Pons (tissue), 1 donor: ENCODE results near the gene PRICKLE1.
A peak's percentile ranks its signal among the peaks of the same experiment; 100 is the strongest.

Experiments used
- DNase-seq: peaks from one replicate; pipeline ENCODE4 v3.0.0-alpha.2; 2016; ENCODE audit warnings: low spot score

Gene PRICKLE1

DNA sequence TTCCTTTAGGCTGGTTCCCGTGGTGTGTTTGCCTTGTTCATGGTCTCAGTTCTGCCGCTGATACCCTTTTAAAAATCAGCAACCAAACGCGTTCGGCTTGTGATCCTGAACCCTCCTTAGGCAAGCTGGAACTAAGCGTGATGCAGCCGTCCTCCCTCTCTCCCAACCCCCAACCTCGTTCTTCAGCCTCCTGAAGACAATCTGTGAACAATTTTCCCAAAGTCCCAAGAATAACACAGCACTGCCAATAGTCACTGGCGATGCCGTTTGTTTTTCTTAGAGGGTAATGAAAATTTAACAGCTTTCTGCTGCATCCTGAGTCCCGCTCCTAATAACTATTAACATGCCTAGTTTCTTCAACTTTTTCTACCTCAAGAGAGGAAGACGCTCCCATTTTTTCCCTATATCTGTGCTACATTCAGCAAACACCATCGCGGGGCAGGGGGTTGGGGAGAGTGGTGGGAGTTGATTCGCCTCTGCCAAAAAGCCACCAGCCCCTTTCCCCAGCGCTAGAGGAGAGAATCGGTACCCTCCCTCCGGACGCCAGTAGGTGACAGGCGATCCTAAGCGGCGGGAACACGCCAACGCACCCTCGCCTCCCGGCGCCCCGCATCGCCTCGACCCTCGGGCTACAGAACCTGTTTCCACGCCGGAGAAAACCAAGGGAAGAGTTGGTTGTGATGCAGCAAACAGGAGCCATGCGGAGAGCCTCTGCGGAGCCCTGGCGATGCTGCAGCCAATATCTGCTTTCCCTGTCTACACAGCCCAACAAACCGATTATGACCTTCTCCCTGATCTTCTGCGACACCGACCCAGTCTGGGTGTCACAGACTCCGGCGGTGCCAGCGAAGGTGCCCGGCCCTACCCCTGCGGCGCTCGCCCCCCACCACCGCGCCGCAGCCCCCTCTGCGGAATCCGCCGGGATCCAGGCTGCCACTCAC is 752 bp downstream of the PRICKLE1 start:
- no peak for DNase-seq

DNA sequence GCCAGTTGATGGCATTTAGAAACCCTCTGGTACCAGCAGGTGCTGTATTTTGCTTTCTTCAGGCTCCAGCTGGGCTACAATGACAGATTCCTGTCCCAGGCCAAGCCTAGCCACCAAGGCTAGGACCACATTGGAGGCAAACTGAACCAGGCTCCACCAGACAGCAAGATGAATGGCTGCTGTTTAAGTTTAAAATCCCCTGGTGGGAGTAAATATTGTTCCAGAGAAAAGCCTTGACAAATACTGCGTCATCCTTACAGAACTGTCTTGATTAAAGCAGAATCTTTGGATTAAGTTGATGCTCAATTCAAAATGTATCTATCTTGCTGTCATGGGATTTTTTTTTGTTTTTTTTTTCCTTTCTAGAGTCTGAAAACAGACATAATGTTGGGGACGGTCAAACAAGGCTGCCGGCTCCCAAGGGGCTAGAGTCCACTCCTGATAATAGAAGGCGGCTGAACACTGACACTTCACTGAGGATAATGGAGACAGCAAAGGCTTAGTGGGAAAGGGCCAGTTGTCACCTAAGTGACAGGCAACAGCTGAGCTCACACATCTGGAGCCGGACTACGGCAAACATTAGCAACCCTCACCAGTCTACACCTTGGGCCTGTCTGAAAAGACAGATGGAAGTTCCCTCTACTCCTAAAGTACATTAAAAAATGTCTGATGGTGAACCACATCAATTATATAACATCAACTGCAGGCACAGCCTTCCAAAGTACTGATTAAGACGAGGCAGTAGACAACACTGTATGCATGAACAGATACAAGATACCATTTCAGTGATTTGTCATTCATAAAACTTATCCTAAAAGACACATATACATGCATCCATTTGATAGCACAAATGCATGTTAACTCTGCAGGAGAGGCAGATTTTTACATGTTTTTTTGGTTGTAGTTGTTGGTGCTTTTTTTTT is 1.7 kb downstream of the PRICKLE1 start:
- DNase-seq: no peak

DNA sequence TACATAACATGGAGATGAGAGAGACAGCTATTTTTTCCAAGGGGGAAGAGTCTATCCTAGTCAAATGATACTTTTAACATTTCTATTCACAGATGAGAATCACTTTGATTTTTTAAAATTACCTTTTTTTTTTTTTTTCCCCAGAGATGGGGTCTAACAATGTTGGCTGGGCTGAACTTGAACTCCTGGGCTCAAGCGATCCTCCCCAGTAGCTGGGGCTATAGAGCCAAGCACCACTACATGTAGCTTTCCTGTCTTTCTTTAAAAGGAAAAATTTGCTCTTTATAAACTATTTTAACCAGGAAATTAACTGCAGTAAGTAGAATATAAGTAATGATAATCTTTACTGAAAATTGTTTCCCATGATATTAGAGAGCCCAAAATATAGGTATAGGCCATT is 3.3 kb downstream of the PRICKLE1 start:
- no peak for DNase-seq

DNA sequence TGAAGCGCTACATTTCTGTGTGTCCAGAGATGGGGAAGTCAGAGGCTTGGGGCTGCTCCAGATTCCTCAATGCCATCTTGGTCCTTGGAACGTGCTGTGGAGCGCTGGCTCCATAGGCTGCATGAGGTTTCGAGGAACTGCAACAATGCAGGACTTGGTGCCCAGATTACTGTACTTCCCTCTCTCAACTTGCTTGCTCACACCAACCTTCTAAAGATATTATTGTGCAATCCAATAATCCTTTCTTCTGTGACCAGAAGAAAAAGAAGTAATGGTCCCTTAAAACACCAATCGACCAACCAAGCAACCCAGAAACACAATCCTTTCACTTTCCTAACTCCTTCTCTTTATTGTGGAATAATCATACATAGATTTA is 3.7 kb downstream of the PRICKLE1 start:
- no peak for DNase-seq

DNA sequence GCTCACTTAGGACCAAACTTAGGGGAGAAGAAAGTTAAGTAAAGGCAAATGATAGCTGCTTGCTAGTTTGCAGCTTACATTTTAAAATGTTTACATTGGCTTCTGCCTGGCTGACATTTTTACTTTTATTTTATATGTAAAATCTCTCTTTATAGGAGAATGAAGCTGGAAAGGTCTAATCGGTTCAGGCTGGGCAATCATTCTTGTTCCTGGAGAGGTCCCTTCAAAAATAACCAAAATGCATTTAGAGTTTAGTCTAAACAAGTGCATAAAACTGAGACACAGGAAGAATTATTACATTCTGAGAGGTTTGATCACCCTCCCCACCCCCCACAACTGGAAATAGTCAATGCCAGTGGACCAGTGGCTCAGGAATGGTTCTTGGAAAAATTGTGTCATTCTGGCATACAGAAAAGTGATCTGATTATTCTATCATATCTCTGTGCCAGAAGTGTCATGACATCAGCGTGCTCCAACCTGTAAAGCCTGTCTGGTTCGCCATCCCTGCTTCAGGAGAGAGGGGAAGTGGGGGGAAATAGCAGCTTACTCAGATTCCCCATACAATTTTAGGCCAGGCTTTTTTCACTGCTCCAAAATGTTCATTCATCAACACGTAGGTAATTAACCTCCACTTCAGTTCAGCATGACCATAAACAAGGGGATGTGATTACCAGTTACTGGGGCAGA is 4.2 kb downstream of the PRICKLE1 start:
- no peak for DNase-seq

DNA sequence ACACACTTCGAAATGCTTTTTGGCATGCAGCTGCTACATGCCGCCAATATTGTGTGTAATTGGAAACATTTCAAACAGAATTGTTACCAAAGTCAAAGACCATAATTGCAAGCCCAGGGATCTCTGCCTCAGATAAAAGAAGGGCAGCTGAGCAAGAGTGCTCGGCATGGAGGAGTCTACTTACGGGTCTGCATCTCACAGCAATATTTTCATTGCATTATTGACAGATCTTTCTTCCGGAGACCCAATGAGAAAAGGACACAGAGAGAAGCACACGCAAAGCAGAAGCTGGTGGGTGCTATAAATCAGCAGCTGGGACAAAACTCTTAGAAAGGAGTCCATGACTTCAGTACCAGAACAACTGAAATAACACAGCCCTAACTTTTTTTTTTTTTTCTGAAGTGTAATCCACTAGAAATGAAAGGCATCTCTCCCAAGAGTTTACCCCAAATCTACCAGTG is 4.9 kb downstream of the PRICKLE1 start:
- no peak for DNase-seq

DNA sequence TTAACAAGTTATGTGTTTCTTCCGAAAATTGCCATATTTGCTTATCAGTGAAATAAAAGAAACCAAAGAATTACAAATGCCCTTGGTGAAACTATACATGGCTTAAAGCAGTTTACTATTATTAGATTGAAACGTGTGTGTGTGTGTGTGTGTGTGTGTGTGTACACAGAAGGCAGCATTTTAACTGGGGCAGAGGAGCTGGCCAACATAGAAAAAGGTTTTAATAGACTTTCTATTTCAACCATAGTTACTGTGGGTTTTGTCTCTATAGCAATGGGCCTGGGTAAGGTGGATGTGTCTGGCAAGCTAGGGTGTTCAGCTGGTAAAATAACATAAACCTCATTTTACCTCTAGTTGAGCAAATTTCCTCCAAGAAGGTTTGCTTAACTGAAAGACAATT is 6.5 kb downstream of the PRICKLE1 start:
- DNase-seq: no peak

DNA sequence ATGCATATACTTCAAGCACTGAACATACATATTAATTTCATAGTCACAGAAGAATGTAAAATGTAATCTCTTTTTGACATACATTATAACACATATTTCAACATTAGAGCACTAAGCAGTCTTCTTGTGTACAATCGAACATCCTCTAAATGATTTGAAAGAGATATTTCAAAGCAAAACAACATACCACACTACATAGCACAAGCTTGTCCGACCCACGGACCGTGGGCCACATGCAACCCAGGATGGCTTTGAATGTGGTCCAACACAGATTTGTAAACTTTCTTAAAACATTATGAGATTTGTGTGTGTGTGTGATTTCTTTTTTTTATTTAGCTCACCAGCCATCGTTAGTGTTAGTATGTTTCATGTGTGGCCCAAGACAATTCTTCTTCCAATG is 7.0 kb downstream of the PRICKLE1 start:
- no peak for DNase-seq

DNA sequence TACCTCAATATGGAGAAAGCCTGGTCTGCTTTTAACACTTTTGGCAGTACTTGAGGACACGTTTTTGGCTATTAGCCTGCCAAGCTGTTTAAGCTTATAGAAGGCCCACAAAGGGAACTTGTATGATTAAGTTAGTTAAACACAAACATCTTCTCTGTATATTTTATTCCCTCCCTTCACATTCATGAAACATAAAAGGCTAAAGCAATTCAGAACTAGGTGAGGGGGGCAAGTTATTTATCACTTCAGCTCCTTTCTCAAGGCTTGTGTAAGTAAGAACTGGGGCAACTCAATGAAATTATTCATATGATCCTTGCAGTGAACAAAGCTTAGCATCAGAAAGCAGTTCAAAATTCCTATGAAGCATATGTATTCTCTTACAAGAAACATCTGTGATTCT is 7.5 kb downstream of the PRICKLE1 start:
- no peak for DNase-seq

DNA sequence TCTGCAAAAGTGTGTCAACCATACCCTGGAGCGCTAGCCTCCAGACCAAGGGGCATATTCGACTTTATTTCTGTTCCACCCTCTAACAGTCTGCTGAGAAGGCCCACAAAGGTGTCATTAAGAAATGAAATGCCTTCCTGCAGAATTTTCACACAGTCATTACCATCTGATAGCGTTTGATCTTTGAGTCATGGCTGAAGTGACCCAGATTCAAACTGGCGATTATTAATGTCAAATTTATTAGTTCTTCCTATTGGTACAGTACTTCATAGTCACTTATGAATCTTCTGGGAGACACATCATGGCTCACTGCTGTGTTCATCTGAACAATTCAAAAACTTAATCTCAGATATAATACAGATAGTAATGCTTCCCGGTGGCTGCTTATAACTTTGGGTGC is 13.2 kb downstream of the PRICKLE1 start:
- no peak for DNase-seq

DNA sequence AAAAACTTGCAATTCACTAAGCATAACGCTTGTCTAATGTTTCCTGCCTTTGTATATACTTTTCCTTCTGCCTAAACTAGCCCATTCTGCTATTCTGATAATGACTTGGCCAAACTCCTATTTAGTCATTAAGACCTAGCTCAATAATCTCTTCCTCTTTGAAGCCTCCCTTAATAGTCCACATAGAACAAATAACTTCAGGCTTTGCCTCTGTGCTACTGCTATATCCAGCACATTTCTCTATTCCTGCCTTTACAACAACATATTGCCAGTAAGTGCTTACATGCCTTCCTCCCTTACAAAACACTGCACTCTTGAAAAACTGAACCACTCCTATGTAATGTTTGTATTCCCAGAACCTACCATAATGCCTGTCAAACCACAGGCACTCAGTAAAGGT is 13.8 kb downstream of the PRICKLE1 start:
- DNase-seq: no peak

DNA sequence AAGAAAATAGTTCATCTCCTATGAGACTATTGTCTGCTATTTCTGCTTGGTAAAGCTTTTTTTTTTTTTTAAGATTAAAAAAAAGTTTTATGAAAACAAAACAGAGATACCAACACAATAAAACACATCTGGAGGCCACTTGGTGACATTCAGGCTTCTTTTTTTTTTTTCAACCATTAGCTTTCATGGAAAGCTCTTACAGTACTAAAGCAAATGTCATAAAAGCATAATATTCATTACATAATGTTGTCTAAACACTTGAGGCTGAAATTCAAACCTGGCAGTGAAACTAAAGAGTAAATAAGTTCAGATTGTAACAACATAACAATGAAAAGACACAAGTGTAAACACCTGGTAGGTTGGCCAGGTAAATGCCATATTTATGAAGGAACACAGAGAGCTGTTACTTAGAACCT is 14.7 kb downstream of the PRICKLE1 start:
- no peak for DNase-seq

DNA sequence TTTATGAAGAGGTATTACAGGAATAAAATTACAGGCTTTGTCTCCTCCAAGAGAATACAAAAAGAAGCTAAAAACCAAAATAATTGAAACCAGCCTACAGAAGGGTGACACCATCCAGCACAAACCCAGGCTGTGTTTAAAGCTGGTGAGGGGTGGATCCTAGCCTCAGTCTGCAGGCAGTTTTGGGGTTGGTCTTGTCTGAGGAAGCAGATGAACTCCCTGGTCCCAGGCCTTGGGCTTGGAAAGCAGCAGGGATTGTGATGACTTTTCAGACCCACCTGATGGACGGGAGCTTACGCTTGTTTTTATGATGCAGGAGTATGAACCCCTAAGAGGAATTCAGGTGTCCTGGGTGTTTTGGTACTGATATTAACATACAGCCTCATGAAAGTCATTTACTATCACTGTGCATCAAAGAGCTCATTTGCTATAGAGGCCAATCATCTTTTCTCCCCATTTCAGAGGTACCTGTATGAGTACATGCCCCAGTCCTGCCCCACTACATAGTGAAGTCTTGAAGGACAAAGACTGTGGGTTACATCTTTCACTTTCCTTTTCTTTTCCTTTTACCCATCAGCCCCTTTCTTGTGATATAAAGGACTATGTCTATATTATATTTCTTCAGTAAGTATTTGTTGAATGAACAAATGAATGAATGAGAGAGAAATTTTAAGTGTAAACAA is 18.1 kb downstream of the PRICKLE1 start:
- DNase-seq: no peak

DNA sequence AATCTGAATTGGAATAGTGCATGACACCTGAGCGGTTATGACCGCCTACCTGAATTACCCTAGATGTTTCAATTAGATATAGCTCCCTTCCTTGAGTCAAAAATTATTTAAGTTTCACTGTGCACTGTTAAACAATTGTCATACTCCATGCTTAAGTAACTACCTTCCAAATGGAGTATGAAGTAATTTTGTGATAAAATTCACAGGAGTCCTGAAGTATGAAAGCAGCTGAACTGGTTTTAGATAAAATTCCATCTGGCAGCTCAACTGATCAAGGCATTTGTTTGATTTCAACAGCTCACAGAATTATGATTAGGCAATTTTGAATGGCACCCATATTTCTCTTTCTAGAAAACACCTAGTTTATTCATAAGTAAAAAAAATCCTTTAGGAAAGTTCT is 19.5 kb downstream of the PRICKLE1 start:
- DNase-seq: no peak

DNA sequence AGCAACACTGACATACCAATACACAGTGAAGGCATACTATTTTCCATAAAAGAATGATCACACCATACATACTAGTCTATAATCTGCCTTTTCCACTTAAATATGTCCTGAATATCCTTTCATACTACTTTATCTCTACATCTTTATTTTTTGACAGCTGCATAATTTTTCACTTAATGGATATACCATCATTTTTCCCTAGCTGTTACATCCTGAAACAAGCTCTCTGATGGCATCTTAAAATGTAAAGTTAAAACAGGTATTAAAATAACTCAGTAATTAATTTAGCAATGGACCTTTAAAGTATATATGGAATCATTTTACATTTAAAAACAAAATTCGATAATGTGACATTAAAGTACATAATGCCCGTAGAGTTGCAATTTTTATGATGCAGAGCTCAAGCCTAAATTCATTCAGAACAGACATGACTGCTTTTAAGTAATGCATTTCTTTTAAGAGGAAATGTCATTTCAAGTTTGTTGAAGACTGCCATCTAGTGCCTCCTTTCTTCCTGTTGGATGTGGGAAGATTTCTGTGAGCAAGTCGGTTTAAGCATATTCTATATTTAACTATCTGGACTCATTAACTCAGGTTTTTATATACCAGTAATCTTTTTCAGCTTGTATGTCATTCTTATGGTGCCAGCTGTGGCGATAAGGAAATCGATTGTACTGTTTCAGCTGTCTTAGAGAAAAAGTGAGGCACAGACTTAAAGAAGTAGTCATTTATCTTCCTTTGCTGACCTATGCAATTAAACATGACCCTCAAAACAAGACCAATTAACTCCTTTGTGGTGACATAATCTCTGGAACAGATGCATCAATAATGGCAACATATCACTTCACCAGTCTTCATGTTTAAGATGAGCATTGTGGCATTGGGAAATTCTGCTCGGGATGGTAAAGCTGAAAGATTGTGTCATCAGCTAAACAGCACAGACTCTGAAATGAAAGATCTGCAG is 20.3 kb downstream of the PRICKLE1 start:
- DNase-seq: peak; percentile 66

DNA sequence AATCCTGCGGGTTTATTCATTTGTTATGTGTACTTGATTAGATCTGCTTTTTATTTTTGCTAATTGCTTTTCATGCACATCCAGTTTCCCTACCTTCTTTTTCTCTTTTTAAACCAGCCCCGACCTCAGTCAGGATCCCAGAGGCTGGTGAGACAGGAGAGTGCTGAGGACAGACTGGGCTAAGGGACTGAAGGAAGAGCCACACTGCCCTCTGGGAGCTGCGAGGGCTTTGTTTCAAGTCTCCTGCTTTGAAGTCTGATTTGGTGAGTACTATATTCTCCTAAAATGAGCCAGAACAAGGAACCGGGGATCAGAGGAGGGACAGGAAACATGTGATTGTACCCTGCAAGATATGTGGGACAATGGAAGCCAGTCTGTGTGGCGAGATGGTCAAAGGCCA is 23.9 kb downstream of the PRICKLE1 start:
- DNase-seq: no peak

DNA sequence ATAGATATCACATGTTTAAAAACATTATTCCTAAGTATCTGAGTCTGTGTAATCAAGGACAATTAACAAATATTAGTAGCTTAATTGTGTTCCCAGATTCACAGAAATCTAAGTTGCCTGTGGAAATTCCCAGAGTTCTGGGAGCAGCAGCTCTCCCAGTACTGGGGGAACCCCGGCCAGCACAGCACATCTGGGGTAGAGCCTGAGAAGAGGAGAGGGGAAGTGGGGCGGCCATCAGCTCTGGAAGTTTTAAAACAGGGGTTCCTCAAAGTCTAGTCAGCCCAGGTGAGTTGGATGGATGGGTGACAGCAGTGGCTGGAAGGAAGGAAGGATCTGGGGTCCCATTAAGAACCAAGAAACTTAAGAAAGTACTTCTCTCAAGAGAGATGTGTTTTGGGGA is 24.6 kb downstream of the PRICKLE1 start:
- no peak for DNase-seq

DNA sequence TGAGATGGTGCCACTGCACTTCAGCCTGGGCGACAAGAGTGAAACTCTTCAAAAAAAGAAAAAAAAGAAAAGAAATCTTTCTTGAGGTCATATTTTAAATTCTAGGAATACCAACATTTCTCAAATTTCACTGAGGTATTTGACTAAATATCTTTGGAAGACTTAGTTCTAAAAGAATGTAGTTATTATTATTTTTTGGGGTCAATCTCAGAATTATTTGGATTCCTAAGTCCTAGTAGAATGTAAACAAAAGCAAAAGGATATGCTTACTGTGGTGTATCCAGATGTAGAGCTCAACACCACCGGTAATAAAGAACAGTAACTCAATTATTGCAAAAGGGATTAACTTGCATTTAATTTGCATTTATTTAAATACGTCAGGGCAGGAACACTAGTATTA is 25.0 kb downstream of the PRICKLE1 start:
- DNase-seq: no peak

DNA sequence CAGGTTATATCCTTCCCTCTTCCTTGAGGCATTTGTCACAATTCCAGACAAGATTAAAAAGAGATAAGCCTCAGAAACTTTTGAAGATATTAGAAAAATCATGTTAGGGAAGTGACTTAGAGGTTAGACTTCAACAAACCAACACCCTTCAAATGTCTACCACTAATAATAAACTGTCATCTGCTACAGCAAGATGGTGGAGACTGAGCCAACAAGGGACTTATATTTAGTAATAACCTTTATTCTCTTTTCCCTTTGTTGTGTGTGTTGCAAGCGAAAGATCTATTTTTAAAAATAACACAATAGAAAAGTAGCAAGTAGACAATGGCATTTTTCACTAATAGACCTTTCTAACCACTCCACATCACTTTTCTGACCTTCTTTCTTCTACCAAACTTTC is 28.6 kb downstream of the PRICKLE1 start:
- DNase-seq: no peak

DNA sequence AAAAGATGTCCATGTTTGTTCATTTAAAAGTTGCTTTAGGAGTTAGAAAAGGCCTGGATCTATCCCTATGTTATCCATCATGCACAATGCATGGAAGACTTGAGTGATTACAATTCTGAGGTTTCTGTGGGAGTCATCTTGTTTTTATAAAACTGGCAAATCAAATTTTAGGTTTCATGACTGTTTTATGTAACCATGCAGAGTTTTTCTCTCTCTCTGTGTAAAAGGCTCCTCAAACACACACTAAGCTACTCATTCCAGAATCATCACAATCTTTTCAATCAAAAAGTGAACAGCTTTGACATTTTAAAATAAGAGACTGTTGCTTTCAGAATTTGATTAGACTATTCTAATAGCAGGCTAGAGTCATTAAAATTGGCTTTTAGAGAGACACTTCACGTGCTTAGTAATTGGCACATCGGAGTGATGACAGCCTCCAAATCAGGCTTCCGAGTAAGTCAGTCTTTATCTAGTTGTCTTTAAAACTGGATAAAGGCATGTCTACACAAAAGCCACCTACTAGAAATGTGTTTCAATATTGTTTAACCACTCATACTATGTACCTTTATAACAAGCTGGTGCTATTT is 31.9 kb downstream of the PRICKLE1 start:
- no peak for DNase-seq
